VCaP (cell line): ENCODE data around the gene CCL4L2.
"Not testable (repeated sequence)": the region's sequence is repeated elsewhere in the genome, so short reads cannot be mapped to it uniquely, and the experiment has no call there.

Experiments
- H3K27ac ChIP-seq: fragments of 450-650 bp; 2 replicates; pipeline ENCODE4 v1.5.1; 2017
- CTCF ChIP-seq: fragments of 450-650 bp; conservative IDR thresholded peaks from 2 replicates; pipeline ENCODE4 v1.5.1; 2017; ENCODE audit warnings: mild to moderate bottlenecking, moderate library complexity

CCL4L2 gene

GRCh38 chr17:36188891-36189306 lies 22.0 kb upstream of the CCL4L2 start:
- H3K27ac ChIP-seq: no peak overlapping the region
- TF ChIP-seq CTCF: no peak

GRCh38 chr17:36189993-36190392 lies 20.9 kb upstream of the CCL4L2 start:
- not testable (repeated sequence) for H3K27ac ChIP-seq

- not testable (repeated sequence) for H3K27ac ChIP-seq
These were observed 20.1 kb upstream of the CCL4L2 start for GRCh38 chr17:36190549-36191330.

- no peak for TF ChIP-seq CTCF
- no peak overlapping the region for H3K27ac ChIP-seq
These were observed 17.6 kb upstream of the CCL4L2 start for GRCh38 chr17:36193216-36193775.

- not testable (repeated sequence) for H3K27ac ChIP-seq
These were observed 16.6 kb upstream of the CCL4L2 start for GRCh38 chr17:36194147-36194831.

- H3K27ac ChIP-seq: not testable (repeated sequence)
These were observed 15.9 kb upstream of the CCL4L2 start for GRCh38 chr17:36194832-36195433.

- H3K27ac ChIP-seq: no peak overlapping the region
- TF ChIP-seq CTCF: no peak
These were observed 15.3 kb upstream of the CCL4L2 start for GRCh38 chr17:36195434-36196130.

- H3K27ac ChIP-seq: no peak overlapping the region
- no peak for TF ChIP-seq CTCF
These were observed 14.8 kb upstream of the CCL4L2 start for GRCh38 chr17:36196131-36196486.

GRCh38 chr17:36197387-36197703 lies 13.5 kb upstream of the CCL4L2 start:
- H3K27ac ChIP-seq: no peak overlapping the region
- no peak for TF ChIP-seq CTCF
